Liver (tissue), 9 donors: ENCODE results near the gene PEBP1. TPM values are rescaled to one million over a fixed set of nuclear protein-coding genes. Genes with fewer than 3 reads are reported as not detected.

Experiments
- DNase-seq: peaks from one replicate; pipeline ENCODE4 v3.0.0-alpha.2; 2017; ENCODE audit warnings: low spot score
- H3K27ac ChIP-seq, 2 donors: one replicate each; pipeline ENCODE4 v1.7.0; 2013; ENCODE audit warnings: inconsistent platforms in 2 of 2, low read length in 2 of 2, control low read depth in 1 of 2, low read depth in 1 of 2, mild to moderate bottlenecking in 1 of 2
- H3K27me3 ChIP-seq, 4 donors: one replicate each; pipeline versions ENCODE4 v1.6.1 to v1.7.0; 2013; ENCODE audit warnings: low read length in 3 of 4, inconsistent platforms in 1 of 4, mild to moderate bottlenecking in 1 of 4, moderate library complexity in 1 of 4; ENCODE audit not compliant: control insufficient read depth in 4 of 4, insufficient read depth in 4 of 4
- H3K36me3 ChIP-seq, 4 donors: one replicate each; pipeline versions ENCODE4 v1.6.1 to v1.7.0; 2013; ENCODE audit warnings: low read length in 3 of 4, mild to moderate bottlenecking in 3 of 4, low read depth in 1 of 4, moderate library complexity in 1 of 4; ENCODE audit not compliant: control insufficient read depth in 4 of 4, insufficient read depth in 3 of 4
- H3K4me1 ChIP-seq, 4 donors: one replicate each; pipeline versions ENCODE4 v1.6.1 to v1.7.0; 2013; ENCODE audit warnings: low read length in 3 of 4, mild to moderate bottlenecking in 3 of 4, moderate library complexity in 1 of 4; ENCODE audit not compliant: control insufficient read depth in 4 of 4, insufficient read depth in 4 of 4
- H3K4me3 ChIP-seq, 3 donors: one replicate each; pipeline versions ENCODE4 v1.6.1 to v1.7.0; 2013; ENCODE audit warnings: low read length in 3 of 3, control low read depth in 1 of 3, low read depth in 1 of 3, mild to moderate bottlenecking in 1 of 3
- H3K9ac ChIP-seq, 2 donors: one replicate each; pipeline ENCODE4 v1.7.0; 2013; ENCODE audit warnings: low read length in 2 of 2, mild to moderate bottlenecking in 2 of 2, moderate library complexity in 2 of 2, control low read depth in 1 of 2, low read depth in 1 of 2
- H3K9me3 ChIP-seq, 4 donors: one replicate each; pipeline versions ENCODE4 v1.6.1 to v1.7.0; 2013; ENCODE audit warnings: low read length in 3 of 4; ENCODE audit not compliant: control insufficient read depth in 4 of 4
- EGR1 ChIP-seq, 2 donors: IDR thresholded peaks; 2 replicates each; pipeline ENCODE4 v1.6.1; 2016 to 2018; ENCODE audit warnings: antibody characterized with exemption in 2 of 2, low read depth in 2 of 2
- FOXA1 ChIP-seq: IDR thresholded peaks from 2 replicates; pipeline ENCODE4 v1.6.1; 2016; ENCODE audit warnings: antibody characterized with exemption
- GABPA ChIP-seq, 2 donors: IDR thresholded peaks in 1 of 2; conservative IDR thresholded peaks in 1 of 2; 2 replicates each; pipeline ENCODE4 v1.6.1; 2016; ENCODE audit warnings: antibody characterized with exemption in 2 of 2, mild to moderate bottlenecking in 1 of 2, moderate library complexity in 1 of 2
- HNF4A ChIP-seq, 2 donors: conservative IDR thresholded peaks; 2 replicates each; pipeline ENCODE4 v1.6.1; 2016; ENCODE audit warnings: antibody characterized with exemption in 2 of 2, mild to moderate bottlenecking in 2 of 2
- HNF4G ChIP-seq: IDR thresholded peaks from 2 replicates; pipeline ENCODE4 v1.6.1; 2016; ENCODE audit warnings: antibody characterized with exemption
- JUND ChIP-seq, 2 donors: IDR thresholded peaks; 2 replicates each; pipeline ENCODE4 v1.6.1; 2016; ENCODE audit warnings: antibody characterized with exemption in 2 of 2
- NR2F2 ChIP-seq: IDR thresholded peaks from 2 replicates; pipeline ENCODE4 v1.6.1; 2016; ENCODE audit warnings: antibody characterized with exemption
- RAD21 ChIP-seq, 2 donors: IDR thresholded peaks; 2 replicates each; pipeline ENCODE4 v1.6.1; 2016; ENCODE audit warnings: antibody characterized with exemption in 2 of 2, mild to moderate bottlenecking in 2 of 2
- RXRA ChIP-seq, 2 donors: IDR thresholded peaks; 2 replicates each; pipeline ENCODE4 v1.6.1; 2017 to 2018; ENCODE audit warnings: antibody characterized with exemption in 2 of 2, mild to moderate bottlenecking in 1 of 2
- SP1 ChIP-seq: IDR thresholded peaks from 2 replicates; pipeline ENCODE4 v1.6.1; 2018; ENCODE audit warnings: antibody characterized with exemption, mild to moderate bottlenecking
- TAF1 ChIP-seq: conservative IDR thresholded peaks from 2 replicates; pipeline ENCODE4 v1.6.1; 2016; ENCODE audit warnings: antibody characterized with exemption, mild to moderate bottlenecking
- YY1 ChIP-seq: IDR thresholded peaks from 2 replicates; pipeline ENCODE4 v1.6.1; 2016; ENCODE audit warnings: antibody characterized with exemption, mild to moderate bottlenecking
- WGBS: extraction: QIAGEN DNeasy Blood & Tissue Kit; methylation state at CpG from one replicate; pipeline ENCODE4 v1.1.7; 2013; 5-methylcytosine and 5-hydroxymethylcytosine counted together
- polyA plus RNA-seq, 2 donors: library from polyadenylated mRNA; stranded (reverse) in 1 of 2; unstranded in 1 of 2; fragments of 200-250 nt in 1 of 2; fragments of >200 nt in 1 of 2; fragmentation: Nextera tagmentation in 1 of 2; extraction: Ambion mirVana in 1 of 2; gene quantifications; one replicate each; pipeline versions ENCODE4 v1.2.1 to v1.2.3, GENCODE V29; 2013 to 2015
- total RNA-seq, 2 donors: library from RNA; depleted of rRNA; stranded (reverse); fragments of >200 nt; gene quantifications; one replicate each; pipeline ENCODE4 v1.2.3, GENCODE V29; 2014
- TF ChIP-seq, protein P1 (sequence below): IDR thresholded peaks from 2 replicates; pipeline ENCODE4 v1.6.1; 2016; ENCODE audit warnings: antibody characterized with exemption
- TF ChIP-seq, protein P2 (sequence below): IDR thresholded peaks from 2 replicates; pipeline ENCODE4 v1.6.1; 2016; ENCODE audit warnings: antibody characterized with exemption
- TF ChIP-seq, protein P3 (sequence below): fragments of 150-350 bp; IDR thresholded peaks from 2 replicates; pipeline ENCODE4 v1.5.1; 2017; ENCODE audit warnings: improper control_type of control experiment, low read depth, low read length; ENCODE audit not compliant: missing input control
- donor health status: healthy.
- donor health status: healthy.
- donor health status: healthy.
- donor health status: healthy.
- donor health status: healthy.

The PEBP1 gene
- total and polyA plus RNA-seq, 4 donors: 478 to 1,937 (median 635) TPM

- Histone ChIP-seq H3K4me3 (no peak overlapping the region), H3K27me3 (no peaks in the 10 kb centered on the region), H3K27ac (peak overlapping the region; percentile 56 to 85), H3K9me3 (no peaks in the 10 kb centered on the region), H3K9ac (peak overlapping the region; percentile 17 to 72), H3K36me3 (peaks cover 0 to 2% (median 0%) of the 10 kb centered on the region in 4 donors), H3K4me1 (peaks cover 8 to 31% (median 21%) of the 10 kb centered on the region in 4 donors)
- TF ChIP-seq TAF1 (no peak), FOXA1 (no peak), YY1 (peak; percentile 41), GABPA (IDR thresholded peaks at IDR 0.05 in 1 of 2, conservative IDR thresholded peaks at IDR 0.05 in 1 of 2) (no peak), EGR1 (IDR thresholded peaks at IDR 0.05; ENCODE audit: low read depth in 2 of 2) (no peak), RXRA (IDR thresholded peaks at IDR 0.05) (peak; percentile 49 to 67), NR2F2 (peak; percentile 40), HNF4A (conservative IDR thresholded peaks at IDR 0.05) (peak in 1 of 2 donors; percentile 60), JUND (IDR thresholded peaks at IDR 0.05) (peak; percentile 12 to 46), SP1 (peak; percentile 40), RAD21 (IDR thresholded peaks at IDR 0.05) (peak; percentile 82 to 88)
- TF ChIP-seq, protein P1, sequence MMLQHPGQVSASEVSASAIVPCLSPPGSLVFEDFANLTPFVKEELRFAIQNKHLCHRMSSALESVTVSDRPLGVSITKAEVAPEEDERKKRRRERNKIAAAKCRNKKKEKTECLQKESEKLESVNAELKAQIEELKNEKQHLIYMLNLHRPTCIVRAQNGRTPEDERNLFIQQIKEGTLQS: peak; percentile 17
- TF ChIP-seq, protein P2, sequence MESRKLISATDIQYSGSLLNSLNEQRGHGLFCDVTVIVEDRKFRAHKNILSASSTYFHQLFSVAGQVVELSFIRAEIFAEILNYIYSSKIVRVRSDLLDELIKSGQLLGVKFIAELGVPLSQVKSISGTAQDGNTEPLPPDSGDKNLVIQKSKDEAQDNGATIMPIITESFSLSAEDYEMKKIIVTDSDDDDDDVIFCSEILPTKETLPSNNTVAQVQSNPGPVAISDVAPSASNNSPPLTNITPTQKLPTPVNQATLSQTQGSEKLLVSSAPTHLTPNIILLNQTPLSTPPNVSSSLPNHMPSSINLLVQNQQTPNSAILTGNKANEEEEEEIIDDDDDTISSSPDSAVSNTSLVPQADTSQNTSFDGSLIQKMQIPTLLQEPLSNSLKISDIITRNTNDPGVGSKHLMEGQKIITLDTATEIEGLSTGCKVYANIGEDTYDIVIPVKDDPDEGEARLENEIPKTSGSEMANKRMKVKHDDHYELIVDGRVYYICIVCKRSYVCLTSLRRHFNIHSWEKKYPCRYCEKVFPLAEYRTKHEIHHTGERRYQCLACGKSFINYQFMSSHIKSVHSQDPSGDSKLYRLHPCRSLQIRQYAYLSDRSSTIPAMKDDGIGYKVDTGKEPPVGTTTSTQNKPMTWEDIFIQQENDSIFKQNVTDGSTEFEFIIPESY: peak; percentile 5
- TF ChIP-seq, protein P3, sequence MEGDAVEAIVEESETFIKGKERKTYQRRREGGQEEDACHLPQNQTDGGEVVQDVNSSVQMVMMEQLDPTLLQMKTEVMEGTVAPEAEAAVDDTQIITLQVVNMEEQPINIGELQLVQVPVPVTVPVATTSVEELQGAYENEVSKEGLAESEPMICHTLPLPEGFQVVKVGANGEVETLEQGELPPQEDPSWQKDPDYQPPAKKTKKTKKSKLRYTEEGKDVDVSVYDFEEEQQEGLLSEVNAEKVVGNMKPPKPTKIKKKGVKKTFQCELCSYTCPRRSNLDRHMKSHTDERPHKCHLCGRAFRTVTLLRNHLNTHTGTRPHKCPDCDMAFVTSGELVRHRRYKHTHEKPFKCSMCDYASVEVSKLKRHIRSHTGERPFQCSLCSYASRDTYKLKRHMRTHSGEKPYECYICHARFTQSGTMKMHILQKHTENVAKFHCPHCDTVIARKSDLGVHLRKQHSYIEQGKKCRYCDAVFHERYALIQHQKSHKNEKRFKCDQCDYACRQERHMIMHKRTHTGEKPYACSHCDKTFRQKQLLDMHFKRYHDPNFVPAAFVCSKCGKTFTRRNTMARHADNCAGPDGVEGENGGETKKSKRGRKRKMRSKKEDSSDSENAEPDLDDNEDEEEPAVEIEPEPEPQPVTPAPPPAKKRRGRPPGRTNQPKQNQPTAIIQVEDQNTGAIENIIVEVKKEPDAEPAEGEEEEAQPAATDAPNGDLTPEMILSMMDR: peak; percentile 47
- 16% methylated on average over 8 of the region's 8 CpGs for WGBS
- DNase-seq: peak; percentile 85
Observed at GRCh38 chr12:118120579-118121363, 15.2 kb upstream of the PEBP1 start.

DNA sequence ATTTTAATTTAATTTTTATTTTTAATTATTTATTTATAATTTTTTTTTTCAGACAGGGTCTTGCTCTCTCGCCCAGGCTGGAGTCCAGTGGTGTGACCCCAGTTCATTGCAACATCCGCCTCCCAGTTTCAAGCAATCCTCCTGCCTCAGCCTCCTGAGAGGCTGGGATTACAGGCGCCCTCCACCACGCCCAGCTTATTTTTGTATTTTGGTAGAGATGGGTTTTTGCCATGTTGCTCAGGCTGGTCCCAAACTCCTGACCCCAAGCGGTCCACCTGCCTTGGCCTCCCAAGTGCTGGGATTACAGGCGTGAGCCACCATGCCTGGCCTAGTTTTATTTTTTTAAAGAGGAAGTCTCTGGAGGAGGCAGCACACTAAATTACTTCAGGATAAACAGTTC is 13.7 kb upstream of the PEBP1 start:
- Histone ChIP-seq H3K4me1 (peaks cover 16 to 37% (median 29%) of the 10 kb centered on the region in 4 donors), H3K36me3 (no peaks in the 10 kb centered on the region), H3K9ac (no peak overlapping the region), H3K4me3 (no peak overlapping the region), H3K9me3 (no peaks in the 10 kb centered on the region), H3K27me3 (no peaks in the 10 kb centered on the region), H3K27ac (no peak overlapping the region)
- 97% methylated on average over 6 of the region's 6 CpGs for WGBS
- DNase-seq: no peak
- TF ChIP-seq EGR1 (IDR thresholded peaks at IDR 0.05; ENCODE audit: low read depth in 2 of 2): no peak
- TF ChIP-seq JUND (IDR thresholded peaks at IDR 0.05): no peak
- no peak for TF ChIP-seq HNF4G
- TF ChIP-seq TAF1: no peak
- no peak for TF ChIP-seq RXRA (IDR thresholded peaks at IDR 0.05)
- TF ChIP-seq NR2F2: no peak
- no peak for TF ChIP-seq SP1
